ENCODE results near the gene CDC73.
A peak's percentile ranks its signal among the peaks of the same experiment; 100 is the strongest.

Gene CDC73
- long read RNA-seq, donor 1, full-length matches to known transcripts, result 6 of 18 reads
- long read RNA-seq, donor 1, partial matches to known transcripts, result 12 of 18 reads
- long read RNA-seq, donor 1, other reads (novel, unspliced or antisense), result 0 of 18 reads
- long read RNA-seq, donor 2, full-length matches to known transcripts, result 2 of 10 reads
- long read RNA-seq, donor 2, partial matches to known transcripts, result 8 of 10 reads
- long read RNA-seq, donor 2, other reads (novel, unspliced or antisense), result 0 of 10 reads
- long read RNA-seq, donor 3, full-length matches to known transcripts, result 2 of 11 reads
- long read RNA-seq, donor 3, partial matches to known transcripts, result 9 of 11 reads
- long read RNA-seq, donor 3, other reads (novel, unspliced or antisense), result 0 of 11 reads
- long read RNA-seq, donor 4, full-length matches to known transcripts, result 5 of 37 reads
- long read RNA-seq, donor 4, partial matches to known transcripts, result 23 of 37 reads
- long read RNA-seq, donor 4, other reads (novel, unspliced or antisense), result 9 of 37 reads
- long read RNA-seq, donor 5, full-length matches to known transcripts, result 8 of 8 reads
- long read RNA-seq, donor 5, partial matches to known transcripts, result 0 of 8 reads
- long read RNA-seq, donor 5, other reads (novel, unspliced or antisense), result 0 of 8 reads
- long read RNA-seq, donor 6, full-length matches to known transcripts, result 5 of 5 reads
- long read RNA-seq, donor 6, partial matches to known transcripts, result 0 of 5 reads
- long read RNA-seq, donor 6, other reads (novel, unspliced or antisense), result 0 of 5 reads
- long read RNA-seq, donor 7, full-length matches to known transcripts, result 3 of 54 reads
- long read RNA-seq, donor 7, partial matches to known transcripts, result 32 of 54 reads
- long read RNA-seq, donor 7, other reads (novel, unspliced or antisense), result 19 of 54 reads
- long read RNA-seq, donor 8, full-length matches to known transcripts, result 8 of 8 reads
- long read RNA-seq, donor 8, partial matches to known transcripts, result 0 of 8 reads
- long read RNA-seq, donor 8, other reads (novel, unspliced or antisense), result 0 of 8 reads

DNA sequence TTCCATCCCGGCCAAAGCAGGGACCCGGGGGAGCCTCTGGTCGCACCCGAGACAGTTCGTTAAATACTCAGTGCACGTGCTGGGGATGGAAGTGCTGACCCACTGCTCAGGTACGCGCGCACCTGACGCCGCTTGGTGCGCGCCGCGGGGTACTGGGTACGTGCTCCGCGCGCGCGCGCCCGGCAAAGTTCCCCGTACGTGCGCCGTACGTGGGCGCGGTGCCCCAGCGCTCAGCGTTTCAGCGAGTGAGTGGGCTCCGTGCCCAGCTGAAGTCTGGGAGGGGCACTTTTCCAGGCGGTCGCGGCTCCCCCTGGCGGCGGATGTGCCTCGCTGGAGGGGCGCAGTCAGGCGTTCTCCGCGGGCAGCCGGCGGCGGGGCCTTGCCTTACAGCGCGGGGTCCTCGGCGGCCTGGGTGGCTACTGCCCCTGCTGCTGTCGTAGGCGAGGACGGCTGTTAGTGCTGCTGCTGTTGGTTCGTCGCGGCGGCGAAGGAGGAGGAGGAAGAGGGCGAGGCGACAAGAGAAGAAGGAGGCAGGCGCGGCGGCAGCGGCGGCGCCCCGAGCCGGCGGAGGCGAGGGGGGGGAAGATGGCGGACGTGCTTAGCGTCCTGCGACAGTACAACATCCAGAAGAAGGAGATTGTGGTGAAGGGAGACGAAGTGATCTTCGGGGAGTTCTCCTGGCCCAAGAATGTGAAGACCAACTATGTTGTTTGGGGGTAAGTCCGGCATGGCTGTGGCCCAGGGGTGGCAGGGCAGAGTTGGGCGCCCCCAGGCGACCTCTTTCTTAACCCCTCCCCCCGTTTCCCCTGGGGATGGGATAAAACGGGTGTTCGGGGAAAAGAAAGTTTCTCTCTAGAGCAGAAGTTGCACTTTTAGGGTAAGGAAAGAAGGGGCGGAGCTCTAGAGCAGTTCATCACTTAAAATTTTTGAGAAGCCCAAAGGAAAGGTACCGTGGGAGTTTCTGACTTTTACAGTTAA, at the start of gene CDC73:
CDC73 (plus strand) TSS at position 416 of the 978 bp plus-strand sequence; CDS start at position 586, 170 bp downstream.
- DNase-seq, result peak; percentile 97

DNA sequence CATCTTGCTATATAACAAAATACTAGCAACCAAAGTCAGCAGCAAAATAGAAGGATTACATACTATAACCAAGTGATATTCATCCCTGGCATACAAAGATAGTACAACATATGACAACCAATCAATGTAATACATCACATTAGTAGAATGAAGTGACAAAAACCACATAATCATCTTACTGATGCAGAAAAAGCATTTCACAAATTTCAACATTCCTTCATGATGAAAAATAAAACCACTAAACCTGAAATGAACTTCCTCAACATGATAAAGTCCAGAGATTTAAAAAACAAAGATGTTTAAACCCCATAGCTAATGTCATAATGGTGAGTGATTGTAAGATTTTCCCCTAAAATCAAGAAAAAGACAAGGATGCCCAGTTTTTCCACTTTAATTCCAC, 43.8 kb upstream of the CDC73 start:
- DNase-seq, result no peak

- DNase-seq, result no peak
Observed at GRCh38 chr1:193079187-193079586, 42.6 kb upstream of the CDC73 start.

GRCh38 chr1:193083365-193084088, 38.3 kb upstream of the CDC73 start:
- no peak for DNase-seq

GRCh38 chr1:193085263-193085662, 36.6 kb upstream of the CDC73 start:
- DNase-seq, result no peak

DNA sequence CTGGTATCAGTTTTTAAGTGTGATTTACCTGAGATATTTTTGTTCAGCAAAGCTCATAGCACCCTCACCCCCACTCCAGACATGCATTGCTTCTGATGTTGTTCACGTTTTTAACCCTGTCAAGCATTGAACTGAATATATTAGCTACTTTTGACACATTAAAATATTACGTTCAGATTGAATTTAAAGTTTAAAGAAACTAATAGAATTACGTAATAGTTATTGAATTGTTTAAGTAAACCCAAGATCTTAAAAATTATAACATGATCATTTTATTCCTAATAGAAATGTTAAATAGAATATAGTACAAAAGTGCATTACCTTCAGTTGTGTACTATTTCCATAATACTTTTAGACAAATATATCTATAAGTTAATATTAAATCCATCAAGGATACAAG, 35.5 kb upstream of the CDC73 start:
- no peak for DNase-seq

- no peak for DNase-seq
Observed at GRCh38 chr1:193087893-193088292, 33.9 kb upstream of the CDC73 start.

DNA sequence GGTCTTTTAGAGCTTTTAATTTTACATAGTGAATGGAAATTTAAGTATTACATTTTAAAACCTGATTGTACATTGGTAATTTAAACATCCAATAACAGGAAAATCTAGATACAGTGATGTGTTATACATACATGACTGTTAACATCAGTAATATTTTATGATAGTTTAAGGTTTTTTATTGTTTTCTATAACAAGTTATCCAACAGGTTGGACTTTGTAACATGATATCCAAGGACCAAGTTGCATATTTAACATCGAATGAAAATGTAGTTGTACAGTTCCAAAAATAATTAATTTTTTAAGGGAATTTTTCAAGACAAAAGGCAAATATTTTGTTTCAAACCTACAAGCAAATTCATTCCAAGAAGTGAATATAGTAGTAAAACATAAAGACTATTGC, 31.0 kb upstream of the CDC73 start:
- no peak for DNase-seq

DNA sequence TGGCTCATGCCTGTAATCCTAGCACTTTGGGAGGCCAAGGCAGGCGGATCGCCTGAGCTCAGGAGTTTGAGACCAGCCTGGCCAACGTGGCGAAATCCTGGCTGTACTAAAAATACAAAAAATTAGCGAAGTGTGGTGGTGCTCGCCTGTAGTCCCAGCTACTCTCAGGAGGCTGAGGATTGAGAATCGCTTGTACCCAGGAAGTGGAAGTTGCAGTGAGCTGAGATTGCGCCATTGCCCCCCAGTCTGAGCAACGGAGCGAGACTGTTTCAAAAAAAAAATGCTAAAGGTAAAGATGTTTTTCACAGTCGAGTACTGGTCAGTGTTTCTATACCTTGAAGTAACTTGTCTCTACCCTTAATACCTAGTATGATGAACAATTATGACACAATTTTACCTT, 27.7 kb upstream of the CDC73 start:
- DNase-seq, result no peak

- DNase-seq, result no peak
Observed at GRCh38 chr1:193102662-193103061, 19.2 kb upstream of the CDC73 start.

DNA sequence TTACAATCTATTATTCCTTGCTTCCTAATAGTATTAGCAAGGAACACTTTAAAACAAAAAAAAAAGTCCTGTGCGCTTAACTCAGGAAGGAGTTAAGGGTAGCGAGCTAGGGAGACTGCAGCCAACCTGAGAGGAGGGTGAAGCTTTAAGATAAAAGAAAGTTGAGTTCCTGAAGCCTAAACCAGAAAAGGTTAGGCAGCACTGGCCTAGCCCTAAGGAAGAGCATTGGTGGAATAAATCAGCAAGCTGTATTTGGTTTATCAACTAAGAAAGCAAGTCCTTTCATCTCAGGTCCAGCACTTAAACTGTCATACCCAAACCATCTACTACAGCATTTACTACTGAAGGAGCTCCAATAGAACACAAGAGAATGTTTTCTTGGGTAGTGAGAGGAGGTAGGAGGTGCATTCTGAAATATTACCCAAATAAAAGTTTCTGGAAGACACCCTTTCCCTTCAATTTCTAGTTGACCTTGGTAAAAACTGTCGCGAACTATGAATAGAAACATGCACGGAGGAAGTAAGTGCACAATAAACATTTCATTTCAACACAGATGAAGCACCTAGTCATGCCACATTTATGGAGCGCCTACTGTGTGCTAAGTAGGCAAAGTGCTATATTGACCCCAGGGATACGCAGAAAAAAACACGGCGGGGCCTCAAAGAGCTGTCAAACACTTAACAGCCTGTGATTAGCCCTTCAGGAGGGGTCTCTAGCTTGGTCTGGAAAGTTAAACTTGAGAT, 17.9 kb upstream of the CDC73 start:
- DNase-seq, result no peak

- peak; percentile 64 for DNase-seq
Observed at GRCh38 chr1:193104502-193104906, 17.3 kb upstream of the CDC73 start.

DNA sequence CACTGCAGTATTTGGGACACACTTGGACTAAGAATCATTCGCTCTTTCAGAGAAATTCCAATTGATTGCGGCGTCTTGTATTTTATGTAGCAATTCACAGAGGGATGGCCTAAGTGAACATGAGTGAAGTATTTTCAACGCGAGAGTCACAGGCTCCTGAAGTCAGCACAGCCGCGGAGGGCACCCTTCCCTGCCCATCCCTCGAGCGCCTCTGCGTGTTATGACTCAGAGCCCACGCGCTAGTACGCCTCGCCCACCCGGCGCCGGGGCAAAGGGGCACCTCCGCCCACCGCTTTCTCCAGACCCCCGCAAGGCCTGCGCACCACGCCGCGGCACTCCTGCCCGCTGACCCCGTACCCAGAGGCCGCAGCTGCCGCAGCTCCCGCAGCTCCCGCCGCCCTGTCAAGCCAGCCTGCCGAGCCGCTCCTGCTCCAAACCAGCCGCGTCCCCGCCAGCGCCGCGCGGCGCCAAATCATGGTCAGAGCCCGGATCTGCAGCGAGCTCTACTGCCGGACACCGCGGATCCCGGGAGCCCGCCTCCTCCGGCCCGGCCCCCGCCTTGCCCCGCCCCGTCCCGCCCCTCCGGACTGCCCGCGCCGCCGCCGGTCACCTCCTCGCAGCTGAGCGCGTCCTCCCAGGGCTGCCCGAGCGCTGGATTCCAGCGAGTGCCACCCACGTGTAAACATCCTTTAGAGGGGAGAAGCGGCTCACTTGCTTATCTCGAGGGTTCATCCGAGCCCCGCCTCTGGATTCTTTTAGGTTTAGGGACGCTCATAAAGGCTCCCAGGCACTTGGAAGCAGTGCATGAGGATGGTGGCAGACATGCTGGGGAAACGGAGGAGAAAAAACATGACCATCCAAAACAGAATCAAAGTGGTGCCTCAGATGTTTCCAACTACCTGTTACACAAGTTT, 16.7 kb upstream of the CDC73 start, which contains the start of gene GLRX2:
GLRX2 (minus strand) TSS at position 508 of the 914 bp plus-strand sequence; CDS start at position 476, 32 bp downstream.
- DNase-seq, result peak; percentile 89

GRCh38 chr1:193105821-193106177, 16.0 kb upstream of the CDC73 start:
- no peak for DNase-seq

GRCh38 chr1:193108471-193108870, 13.4 kb upstream of the CDC73 start:
- DNase-seq, result no peak

- no peak for DNase-seq
Observed at GRCh38 chr1:193109619-193110018, 12.2 kb upstream of the CDC73 start.

DNA sequence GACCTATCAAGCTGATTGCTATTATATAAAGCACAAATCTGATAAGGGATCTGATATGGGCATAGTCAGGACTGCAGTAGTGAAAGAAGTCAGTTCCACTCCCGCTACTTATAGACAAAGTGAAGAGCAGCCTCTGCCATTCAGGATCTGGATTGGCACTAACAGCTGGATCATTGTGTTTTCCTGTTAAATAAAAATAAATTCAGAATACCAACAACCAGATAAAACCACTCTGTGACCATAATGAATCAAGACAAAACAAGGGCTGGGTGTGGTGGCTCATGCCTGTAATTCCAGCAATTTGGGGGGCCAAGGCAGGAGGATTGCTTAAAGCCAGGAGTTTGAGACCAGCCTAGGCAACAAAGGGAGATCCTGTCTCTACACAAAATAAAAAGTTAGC, 11.6 kb upstream of the CDC73 start:
- no peak for DNase-seq

DNA sequence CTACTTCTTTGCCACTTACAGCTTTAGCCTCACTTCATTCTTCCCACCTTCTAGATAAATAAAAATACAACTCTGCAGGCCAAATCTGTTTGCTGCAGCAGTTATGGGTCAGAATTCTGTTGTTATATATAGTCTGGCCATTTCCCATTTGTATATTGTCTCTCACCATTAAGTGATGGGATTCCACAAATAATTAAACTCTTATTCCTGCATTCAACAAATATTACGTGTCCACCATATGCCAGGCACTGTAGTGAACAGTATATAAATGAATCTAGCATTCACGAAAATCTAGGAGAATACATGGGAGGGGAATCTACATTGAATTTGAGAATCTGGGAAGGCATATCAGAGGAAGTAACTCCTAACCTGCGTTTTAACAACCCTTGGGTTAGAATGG, 11.0 kb upstream of the CDC73 start:
- DNase-seq, result no peak

GRCh38 chr1:193111641-193112090, 10.2 kb upstream of the CDC73 start:
- no peak for DNase-seq
